ENCODE results near the gene SULT1A1.

DNA sequence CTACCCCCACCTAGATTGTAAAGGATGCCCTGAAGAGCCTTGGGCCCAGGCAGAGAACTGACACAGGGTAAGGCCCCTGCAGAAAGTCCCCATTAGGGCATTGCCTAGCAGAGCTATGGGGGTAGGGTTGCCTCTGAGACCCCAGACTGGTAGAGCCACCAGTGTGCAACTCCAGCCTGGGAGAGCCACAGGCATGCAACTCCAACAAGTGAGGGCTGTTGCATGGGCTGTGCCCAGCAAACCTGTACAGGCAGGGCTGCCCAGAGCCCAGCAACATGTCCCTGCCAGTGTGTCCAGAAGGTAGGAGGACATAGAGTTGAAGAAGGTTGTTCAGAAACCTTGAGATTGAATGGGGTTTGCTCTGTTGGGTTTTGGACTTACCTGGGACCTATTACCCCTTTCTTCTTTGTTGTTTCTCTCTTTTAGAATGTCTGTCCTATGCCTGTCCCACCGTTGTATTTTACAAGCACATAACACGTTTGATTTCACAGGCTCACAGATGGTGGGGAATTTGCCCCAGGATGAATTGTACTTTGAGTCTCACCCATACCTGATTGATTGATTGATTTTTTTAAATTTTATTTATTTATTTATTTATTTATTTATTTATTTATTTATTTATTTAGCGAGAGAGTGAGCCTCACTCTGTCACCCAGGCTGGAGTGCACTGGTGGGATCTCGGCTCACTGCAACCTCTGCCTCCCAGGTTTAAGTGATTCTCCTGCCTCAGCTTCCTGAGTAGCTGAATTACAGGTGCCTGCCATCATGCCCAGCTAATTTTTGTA lies 39.7 kb downstream of the SULT1A1 start:
- TF ChIP-seq, protein P1, sequence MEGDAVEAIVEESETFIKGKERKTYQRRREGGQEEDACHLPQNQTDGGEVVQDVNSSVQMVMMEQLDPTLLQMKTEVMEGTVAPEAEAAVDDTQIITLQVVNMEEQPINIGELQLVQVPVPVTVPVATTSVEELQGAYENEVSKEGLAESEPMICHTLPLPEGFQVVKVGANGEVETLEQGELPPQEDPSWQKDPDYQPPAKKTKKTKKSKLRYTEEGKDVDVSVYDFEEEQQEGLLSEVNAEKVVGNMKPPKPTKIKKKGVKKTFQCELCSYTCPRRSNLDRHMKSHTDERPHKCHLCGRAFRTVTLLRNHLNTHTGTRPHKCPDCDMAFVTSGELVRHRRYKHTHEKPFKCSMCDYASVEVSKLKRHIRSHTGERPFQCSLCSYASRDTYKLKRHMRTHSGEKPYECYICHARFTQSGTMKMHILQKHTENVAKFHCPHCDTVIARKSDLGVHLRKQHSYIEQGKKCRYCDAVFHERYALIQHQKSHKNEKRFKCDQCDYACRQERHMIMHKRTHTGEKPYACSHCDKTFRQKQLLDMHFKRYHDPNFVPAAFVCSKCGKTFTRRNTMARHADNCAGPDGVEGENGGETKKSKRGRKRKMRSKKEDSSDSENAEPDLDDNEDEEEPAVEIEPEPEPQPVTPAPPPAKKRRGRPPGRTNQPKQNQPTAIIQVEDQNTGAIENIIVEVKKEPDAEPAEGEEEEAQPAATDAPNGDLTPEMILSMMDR (IDR thresholded peaks at IDR 0.05): no peak
- TF ChIP-seq POLR2A (IDR thresholded peaks at IDR 0.05): no peak
